Heart left ventricle (tissue), 13 donors: Measurements from ENCODE around the gene CINP.
A peak's percentile ranks its signal among the peaks of the same experiment; 100 is the strongest.

Source experiments
- POLR2A ChIP-seq, 2 donors: fragments of 450-650 bp; IDR thresholded peaks; one replicate each; pipeline ENCODE4 v1.6.1; 2017; ENCODE audit warnings: antibody characterized with exemption in 2 of 2, mild to moderate bottlenecking in 2 of 2, moderate library complexity in 2 of 2
- TF ChIP-seq, protein P1 (sequence below), 12 donors: fragments of 200-600 bp; sonication (generic) in 4 of 12; IDR thresholded peaks; one replicate each; pipeline versions ENCODE4 v1.5.0 to v1.8.0; 2018 to 2022; ENCODE audit warnings: antibody characterized with exemption in 12 of 12, mild to moderate bottlenecking in 5 of 12
- donor health status: ischemic (EF 13 %, LVEDD 7.1; RV severe dilation, severe dysfunction).
- donor health status: DM: no; HTN: yes; CAD: no.
- donor health status: DM: no; HTN: no; CAD: no.
- donor health status: ischemic (EF 25% LVEDD 6.9; RV normal size, moderate dysfunction).
- donor health status: ischemic (EF 25% LVEDD 5.7; RV mildly dilated, moderate dysfunction).
- donor health status: ischemic (EF 35%, LVEDD 5.7; RV mildly dilated, moderate dysfunction).
- donor health status: nonischemic (EF 11% LVEDD 7.7; RV severe dilation, severe dysfunction).
- donor health status: DM: yes; HTN: yes; CAD: no.
- donor health status: PGD.
- donor health status: ischemic (EF 29% LVEDD 5.4; RV normal size, mild dysfunction).
- donor health status: nonischemic (EF 23%, LVEDD 6.1; RV moderate dilation, normal function).

DNA sequence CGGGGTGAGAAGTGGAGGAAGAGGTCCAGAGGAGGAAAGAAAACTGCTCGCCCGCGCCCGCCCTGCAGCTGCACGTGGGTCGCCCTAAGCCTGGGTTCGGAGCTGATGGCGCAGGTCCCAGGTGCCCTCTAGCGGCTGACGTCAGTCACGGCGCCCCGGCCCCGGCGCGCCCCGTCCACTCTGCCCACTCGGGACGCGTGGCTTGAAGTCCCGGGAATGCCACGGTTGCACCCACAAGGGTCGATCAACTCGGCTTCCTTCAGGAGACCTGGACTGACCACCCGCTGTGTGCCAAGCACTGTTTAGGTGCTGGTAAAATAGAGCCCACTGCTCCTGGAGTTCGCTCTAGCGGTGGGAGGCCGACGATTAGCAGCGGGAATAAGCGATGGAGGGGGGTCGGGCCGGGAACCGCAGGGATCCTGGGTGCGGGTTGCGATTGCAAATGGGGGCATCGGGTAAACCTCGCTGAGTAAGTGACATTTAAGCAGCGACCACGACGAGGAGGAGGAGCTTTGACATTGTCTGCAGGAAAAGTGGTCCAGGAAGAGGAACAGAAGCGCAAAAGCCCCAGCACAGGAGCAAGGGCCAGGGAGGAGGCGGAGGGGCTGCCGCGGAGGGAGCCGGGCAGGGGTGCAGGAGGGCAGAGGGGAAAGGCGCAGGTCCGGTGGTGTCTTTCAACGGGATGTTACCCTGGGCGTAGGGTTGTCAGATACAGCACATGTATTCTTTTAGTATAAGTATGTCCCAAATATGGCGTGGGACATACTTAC lies 48.3 kb downstream of the CINP start:
- TF ChIP-seq, protein P1, sequence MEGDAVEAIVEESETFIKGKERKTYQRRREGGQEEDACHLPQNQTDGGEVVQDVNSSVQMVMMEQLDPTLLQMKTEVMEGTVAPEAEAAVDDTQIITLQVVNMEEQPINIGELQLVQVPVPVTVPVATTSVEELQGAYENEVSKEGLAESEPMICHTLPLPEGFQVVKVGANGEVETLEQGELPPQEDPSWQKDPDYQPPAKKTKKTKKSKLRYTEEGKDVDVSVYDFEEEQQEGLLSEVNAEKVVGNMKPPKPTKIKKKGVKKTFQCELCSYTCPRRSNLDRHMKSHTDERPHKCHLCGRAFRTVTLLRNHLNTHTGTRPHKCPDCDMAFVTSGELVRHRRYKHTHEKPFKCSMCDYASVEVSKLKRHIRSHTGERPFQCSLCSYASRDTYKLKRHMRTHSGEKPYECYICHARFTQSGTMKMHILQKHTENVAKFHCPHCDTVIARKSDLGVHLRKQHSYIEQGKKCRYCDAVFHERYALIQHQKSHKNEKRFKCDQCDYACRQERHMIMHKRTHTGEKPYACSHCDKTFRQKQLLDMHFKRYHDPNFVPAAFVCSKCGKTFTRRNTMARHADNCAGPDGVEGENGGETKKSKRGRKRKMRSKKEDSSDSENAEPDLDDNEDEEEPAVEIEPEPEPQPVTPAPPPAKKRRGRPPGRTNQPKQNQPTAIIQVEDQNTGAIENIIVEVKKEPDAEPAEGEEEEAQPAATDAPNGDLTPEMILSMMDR (IDR thresholded peaks at IDR 0.05), result peak; percentile 92 to 99 (median 98)
- no peak for TF ChIP-seq POLR2A (IDR thresholded peaks at IDR 0.05)
